Liver (tissue), 9 donors: ENCODE measurements around the gene NKX2-1. TPM values are rescaled to one million over a fixed set of nuclear protein-coding genes. Genes with fewer than 3 reads are reported as not detected.
A peak's percentile ranks its signal among the peaks of the same experiment; 100 is the strongest.
"Not testable (repeated sequence)": the region's sequence is repeated elsewhere in the genome, so short reads cannot be mapped to it uniquely, and the experiment has no call there.

Experiments used
- DNase-seq: peaks from one replicate; pipeline ENCODE4 v3.0.0-alpha.2; 2017; ENCODE audit warnings: low spot score
- H3K27ac ChIP-seq, 2 donors: one replicate each; pipeline ENCODE4 v1.7.0; 2013; ENCODE audit warnings: inconsistent platforms in 2 of 2, low read length in 2 of 2, control low read depth in 1 of 2, low read depth in 1 of 2, mild to moderate bottlenecking in 1 of 2
- H3K27me3 ChIP-seq, 4 donors: one replicate each; pipeline versions ENCODE4 v1.6.1 to v1.7.0; 2013; ENCODE audit warnings: low read length in 3 of 4, inconsistent platforms in 1 of 4, mild to moderate bottlenecking in 1 of 4, moderate library complexity in 1 of 4; ENCODE audit not compliant: control insufficient read depth in 4 of 4, insufficient read depth in 4 of 4
- H3K36me3 ChIP-seq, 4 donors: one replicate each; pipeline versions ENCODE4 v1.6.1 to v1.7.0; 2013; ENCODE audit warnings: low read length in 3 of 4, mild to moderate bottlenecking in 3 of 4, low read depth in 1 of 4, moderate library complexity in 1 of 4; ENCODE audit not compliant: control insufficient read depth in 4 of 4, insufficient read depth in 3 of 4
- H3K4me1 ChIP-seq, 4 donors: one replicate each; pipeline versions ENCODE4 v1.6.1 to v1.7.0; 2013; ENCODE audit warnings: low read length in 3 of 4, mild to moderate bottlenecking in 3 of 4, moderate library complexity in 1 of 4; ENCODE audit not compliant: control insufficient read depth in 4 of 4, insufficient read depth in 4 of 4
- H3K4me3 ChIP-seq, 3 donors: one replicate each; pipeline versions ENCODE4 v1.6.1 to v1.7.0; 2013; ENCODE audit warnings: low read length in 3 of 3, control low read depth in 1 of 3, low read depth in 1 of 3, mild to moderate bottlenecking in 1 of 3
- H3K9ac ChIP-seq, 2 donors: one replicate each; pipeline ENCODE4 v1.7.0; 2013; ENCODE audit warnings: low read length in 2 of 2, mild to moderate bottlenecking in 2 of 2, moderate library complexity in 2 of 2, control low read depth in 1 of 2, low read depth in 1 of 2
- H3K9me3 ChIP-seq, 4 donors: one replicate each; pipeline versions ENCODE4 v1.6.1 to v1.7.0; 2013; ENCODE audit warnings: low read length in 3 of 4; ENCODE audit not compliant: control insufficient read depth in 4 of 4
- ATF3 ChIP-seq: IDR thresholded peaks from 2 replicates; pipeline ENCODE4 v1.6.1; 2016; ENCODE audit warnings: antibody characterized with exemption
- CTCF ChIP-seq: fragments of 150-350 bp; IDR thresholded peaks from 2 replicates; pipeline ENCODE4 v1.5.1; 2017; ENCODE audit warnings: improper control_type of control experiment, low read depth, low read length; ENCODE audit not compliant: missing input control
- HNF4A ChIP-seq, 2 donors: conservative IDR thresholded peaks; 2 replicates each; pipeline ENCODE4 v1.6.1; 2016; ENCODE audit warnings: antibody characterized with exemption in 2 of 2, mild to moderate bottlenecking in 2 of 2
- JUND ChIP-seq, 2 donors: IDR thresholded peaks; 2 replicates each; pipeline ENCODE4 v1.6.1; 2016; ENCODE audit warnings: antibody characterized with exemption in 2 of 2
- NR2F2 ChIP-seq: IDR thresholded peaks from 2 replicates; pipeline ENCODE4 v1.6.1; 2016; ENCODE audit warnings: antibody characterized with exemption
- RAD21 ChIP-seq, 2 donors: IDR thresholded peaks; 2 replicates each; pipeline ENCODE4 v1.6.1; 2016; ENCODE audit warnings: antibody characterized with exemption in 2 of 2, mild to moderate bottlenecking in 2 of 2
- WGBS: extraction: QIAGEN DNeasy Blood & Tissue Kit; methylation state at CpG from one replicate; pipeline ENCODE4 v1.1.7; 2013; 5-methylcytosine and 5-hydroxymethylcytosine counted together
- polyA plus RNA-seq, 2 donors: library from polyadenylated mRNA; stranded (reverse) in 1 of 2; unstranded in 1 of 2; fragments of 200-250 nt in 1 of 2; fragments of >200 nt in 1 of 2; fragmentation: Nextera tagmentation in 1 of 2; extraction: Ambion mirVana in 1 of 2; gene quantifications; one replicate each; pipeline versions ENCODE4 v1.2.1 to v1.2.3, GENCODE V29; 2013 to 2015
- total RNA-seq, 2 donors: library from RNA; depleted of rRNA; stranded (reverse); fragments of >200 nt; gene quantifications; one replicate each; pipeline ENCODE4 v1.2.3, GENCODE V29; 2014
- donor health status: healthy.
- donor health status: healthy.
- donor health status: healthy.
- donor health status: healthy.
- donor health status: healthy.

The NKX2-1 gene
- total and polyA plus RNA-seq, 4 donors: not detected

- Histone ChIP-seq H3K9me3 (no peaks in the 10 kb centered on the region), H3K9ac (no peak overlapping the region), H3K27me3 (peaks cover 0 to 2% (median 0%) of the 10 kb centered on the region in 4 donors), H3K27ac (no peak overlapping the region), H3K4me1 (no peaks in the 10 kb centered on the region), H3K36me3 (no peaks in the 10 kb centered on the region), H3K4me3 (no peak overlapping the region)
- WGBS: 81% methylated on average over 6 of the region's 6 CpGs
- TF ChIP-seq JUND (IDR thresholded peaks at IDR 0.05): no peak
- no peak for DNase-seq
Measured at GRCh38 chr14:36555998-36556743, 36.1 kb upstream of the NKX2-1 start.

- Histone ChIP-seq H3K9ac (no peak overlapping the region), H3K27ac (no peak overlapping the region), H3K4me1 (peaks cover 0 to 5% (median 0%) of the 10 kb centered on the region in 4 donors), H3K36me3 (no peaks in the 10 kb centered on the region), H3K9me3 (no peaks in the 10 kb centered on the region), H3K4me3 (no peak overlapping the region), H3K27me3 (peaks cover 0 to 2% (median 0%) of the 10 kb centered on the region in 4 donors)
- no peak for TF ChIP-seq NR2F2
- TF ChIP-seq CTCF: peak; percentile 75
- TF ChIP-seq RAD21 (IDR thresholded peaks at IDR 0.05): peak; percentile 72 to 78
- DNase-seq: no peak
- whole genome bisulfite sequencing: 33% methylated on average over 4 of the region's 4 CpGs
Measured at GRCh38 chr14:36553656-36554260, 33.7 kb upstream of the NKX2-1 start.

- Histone ChIP-seq H3K36me3 (no peaks in the 10 kb centered on the region), H3K9me3 (no peaks in the 10 kb centered on the region), H3K27me3 (no peaks in the 10 kb centered on the region), H3K9ac (no peak overlapping the region), H3K27ac (no peak overlapping the region), H3K4me3 (no peak overlapping the region), H3K4me1 (peaks cover 0 to 5% (median 0%) of the 10 kb centered on the region in 4 donors)
- no peak for DNase-seq
- TF ChIP-seq HNF4A (conservative IDR thresholded peaks at IDR 0.05) (peak; percentile 5 to 37), ATF3 (no peak)
- 4% methylated on average over 1 of the region's 1 CpG for WGBS
Measured at GRCh38 chr14:36550899-36551298, 30.9 kb upstream of the NKX2-1 start.

- not testable (repeated sequence) for H3K9ac ChIP-seq, H3K4me1 ChIP-seq
- 94% methylated on average over 16 of the region's 16 CpGs for WGBS
Measured at GRCh38 chr14:36544280-36544679, 24.2 kb upstream of the NKX2-1 start.

More at GRCh38 chr14:36544280-36544679, 24.2 kb upstream of the NKX2-1 start:
- not testable (repeated sequence) for H3K4me3 ChIP-seq, H3K36me3 ChIP-seq, H3K9me3 ChIP-seq, DNase-seq, H3K27me3 ChIP-seq, H3K27ac ChIP-seq
